NCI-H1930 (cell line): ENCODE results near the gene NINL.

Experiments used
- DNase-seq, 2 experiments: peaks; one replicate each; lab custom pipeline; 2025; lab: John Stamatoyannopoulos, UW

The NINL gene

GRCh38 chr20:25500880-25501351, 84.4 kb downstream of the NINL start:
- no peak for DNase-seq

GRCh38 chr20:25499855-25500434, 85.4 kb downstream of the NINL start:
- no peak for DNase-seq

- no peak for DNase-seq
Measured at GRCh38 chr20:25499031-25499430, 86.3 kb downstream of the NINL start.

GRCh38 chr20:25498280-25498606, 87.1 kb downstream of the NINL start:
- no peak for DNase-seq

DNA sequence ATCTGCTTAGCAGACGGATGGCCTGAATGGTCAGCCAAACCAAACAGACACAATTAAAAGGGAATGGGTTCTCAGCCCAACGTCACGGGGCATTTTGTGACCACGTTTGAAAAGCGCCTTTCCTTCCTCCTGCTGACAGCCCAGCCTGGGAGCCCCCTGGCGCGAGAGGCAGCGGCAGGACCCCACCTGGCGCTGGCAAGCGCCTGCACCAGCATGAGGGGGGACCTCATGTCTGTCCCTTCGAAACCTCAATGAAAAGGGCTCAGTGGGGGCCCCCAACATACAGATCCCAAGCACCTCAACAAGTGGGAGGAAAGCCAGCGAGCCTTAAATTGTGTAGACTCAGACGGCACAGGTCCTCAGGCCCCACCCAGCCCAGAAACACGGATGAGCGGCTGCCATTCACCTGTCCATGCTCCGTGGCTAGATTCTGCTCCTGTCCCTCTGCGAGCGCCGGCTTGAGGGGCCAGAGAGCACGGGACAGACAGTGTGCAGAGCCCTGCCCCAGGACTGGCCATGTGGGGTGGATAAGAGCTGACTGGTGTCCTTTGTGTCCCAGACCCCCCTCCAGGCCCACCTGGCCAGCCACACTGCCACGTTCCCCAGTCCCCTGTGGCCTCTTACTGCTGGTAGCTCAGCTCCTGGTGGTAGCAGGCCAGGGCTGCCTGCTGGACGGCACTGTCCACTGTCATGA, 87.6 kb downstream of the NINL start:
- DNase-seq = no peak

DNA sequence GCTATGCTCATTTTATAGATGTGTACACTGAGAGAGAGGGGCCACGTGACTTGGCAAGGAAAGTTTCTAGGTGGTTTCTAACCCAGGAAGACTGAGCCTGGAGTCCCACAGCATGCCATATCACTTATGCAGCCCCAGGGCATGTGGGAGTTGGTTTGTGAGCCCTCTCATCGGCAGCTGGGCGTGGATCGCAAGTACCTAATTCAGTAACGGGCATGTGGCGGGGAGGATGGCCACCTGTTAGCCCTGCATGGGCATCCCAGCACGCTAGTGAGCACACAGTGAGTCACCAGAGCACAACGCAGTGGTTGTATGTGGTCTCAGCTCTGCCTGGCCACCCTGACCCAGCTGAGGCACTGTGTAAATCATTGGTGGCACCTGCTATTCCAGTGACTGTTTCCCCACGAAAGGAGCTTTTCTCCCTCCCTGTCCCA, 88.3 kb downstream of the NINL start:
- no peak for DNase-seq

DNA sequence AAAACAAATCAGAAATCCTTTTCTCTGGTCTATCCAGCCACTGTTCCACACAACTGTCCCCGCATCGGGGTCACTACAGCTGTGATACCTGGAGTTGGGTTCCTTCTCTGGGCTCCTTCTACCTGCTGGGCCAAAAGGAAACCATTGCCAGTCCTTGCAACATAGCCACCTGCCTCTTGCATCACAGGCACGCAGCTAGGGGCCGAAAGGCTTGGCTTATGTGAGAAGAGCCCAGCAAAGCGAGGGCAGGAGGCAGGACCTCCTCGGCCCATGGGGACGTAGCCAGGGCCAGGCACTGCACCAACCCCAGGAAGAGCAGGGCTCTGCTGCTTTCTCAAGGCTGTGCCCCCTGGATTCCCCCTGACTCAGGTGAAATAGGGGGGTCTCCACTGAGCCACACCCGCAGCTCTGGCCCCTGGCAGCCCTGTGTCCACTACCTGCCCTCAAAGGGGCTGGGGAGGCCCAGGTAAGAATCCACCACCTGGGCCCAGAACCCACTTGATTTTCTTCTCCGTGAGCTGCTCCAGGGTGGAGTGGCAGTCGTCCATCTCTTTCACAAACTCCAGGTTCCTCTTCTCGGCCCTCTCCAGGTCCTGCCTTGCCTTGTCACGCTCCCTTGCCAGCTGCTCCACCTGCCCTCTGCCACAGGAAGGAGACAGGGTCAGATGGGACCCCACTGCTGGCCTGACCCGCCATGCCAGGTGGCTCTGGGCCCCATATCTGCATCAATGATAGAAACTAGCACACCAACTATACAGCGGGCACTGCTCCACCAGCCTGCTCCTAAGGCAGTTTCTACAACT, 89.0 kb downstream of the NINL start:
- no peak for DNase-seq

GRCh38 chr20:25495189-25495824, 90.0 kb downstream of the NINL start:
- DNase-seq = no peak

GRCh38 chr20:25494506-25495188, 90.7 kb downstream of the NINL start:
- DNase-seq = no peak

GRCh38 chr20:25493748-25494505, 91.4 kb downstream of the NINL start:
- no peak for DNase-seq

DNA sequence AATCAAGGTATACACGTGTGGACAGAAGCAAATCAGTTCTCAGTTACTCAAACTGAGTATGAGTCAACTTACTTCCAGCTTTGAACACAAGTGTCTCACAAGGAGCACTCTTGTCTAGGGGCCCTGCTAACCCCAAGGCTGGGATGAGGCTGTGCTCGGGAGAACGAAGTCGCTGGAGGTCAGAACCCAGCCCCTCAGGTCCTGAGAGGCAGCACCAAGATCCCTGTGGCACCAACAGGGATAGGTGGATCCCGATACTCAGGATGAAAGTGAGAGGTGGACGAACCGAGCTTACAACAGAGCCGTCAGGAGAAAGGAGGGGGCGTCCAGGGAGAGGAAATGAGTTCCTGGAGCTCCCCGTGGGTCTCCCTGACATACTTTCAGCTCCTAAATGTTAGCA, 92.2 kb downstream of the NINL start:
- DNase-seq = no peak

DNA sequence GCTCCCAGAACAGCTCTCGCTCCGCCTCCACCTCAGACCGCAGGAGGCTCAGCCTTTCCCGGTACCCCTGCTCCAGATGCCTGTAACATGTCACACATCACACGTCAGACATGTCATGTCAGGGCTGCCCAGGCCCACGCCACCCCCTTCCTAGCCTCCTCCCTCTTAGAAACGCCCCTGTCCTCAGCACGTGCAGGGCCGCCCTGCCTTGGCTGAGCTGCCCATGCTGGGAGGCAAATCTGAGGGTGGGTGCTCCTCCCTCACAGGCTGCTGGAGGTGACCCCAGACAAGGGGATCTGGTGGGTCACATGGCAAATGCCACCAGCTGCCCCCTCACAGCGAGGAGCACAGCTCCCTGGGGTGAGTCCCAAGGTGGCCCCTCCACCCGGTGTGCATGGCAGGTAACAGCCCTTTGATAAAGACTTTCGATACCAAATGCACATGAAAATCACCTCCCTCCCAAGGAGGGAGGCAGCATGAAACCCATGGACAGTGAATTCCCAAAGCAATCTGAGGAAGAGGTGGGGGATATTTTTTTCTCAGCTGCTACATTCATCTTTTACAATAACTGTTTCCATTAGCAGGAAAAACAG, 93.8 kb downstream of the NINL start:
- DNase-seq = no peak

DNA sequence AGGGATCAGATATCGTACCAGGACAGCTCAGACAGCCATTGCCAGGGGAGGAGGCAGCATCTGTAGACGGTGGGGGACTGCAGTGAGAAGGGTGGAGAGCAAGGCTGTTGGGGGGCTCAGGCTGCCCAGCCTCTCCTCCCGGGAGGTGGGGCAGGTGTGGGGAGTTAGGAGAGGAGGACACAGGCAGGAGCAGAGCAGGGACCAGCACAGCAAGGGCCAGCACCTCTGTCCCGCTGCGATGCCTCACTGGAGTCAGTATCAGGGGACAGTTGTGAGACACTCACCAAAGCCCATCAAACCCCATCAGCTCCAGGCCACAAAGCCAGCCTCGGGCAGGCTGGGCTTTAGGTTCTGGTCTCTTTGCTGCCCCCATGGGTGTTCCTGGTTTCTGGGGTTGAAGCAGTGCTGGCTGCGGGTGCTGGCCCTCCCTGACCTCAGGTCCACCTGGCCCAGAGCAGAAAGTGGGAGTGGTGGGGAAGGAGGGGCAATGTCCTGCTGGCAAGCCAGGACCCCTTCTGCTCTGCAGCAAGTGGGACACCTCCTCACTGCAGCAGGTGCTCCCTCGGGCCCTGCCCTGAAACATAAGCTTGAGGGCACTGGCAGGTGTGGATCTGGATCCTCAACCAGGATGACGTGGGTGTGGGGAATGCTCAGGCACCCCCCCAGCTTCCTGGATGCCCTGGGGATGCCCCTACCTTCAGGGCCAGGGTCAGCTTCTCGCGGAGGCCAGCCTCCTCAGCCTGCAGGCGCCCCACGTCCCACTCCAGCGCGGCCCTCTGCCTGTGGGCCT, 94.5 kb downstream of the NINL start:
- DNase-seq = no peak

- DNase-seq = no peak
Measured at GRCh38 chr20:25489221-25489871, 96.0 kb downstream of the NINL start.

DNA sequence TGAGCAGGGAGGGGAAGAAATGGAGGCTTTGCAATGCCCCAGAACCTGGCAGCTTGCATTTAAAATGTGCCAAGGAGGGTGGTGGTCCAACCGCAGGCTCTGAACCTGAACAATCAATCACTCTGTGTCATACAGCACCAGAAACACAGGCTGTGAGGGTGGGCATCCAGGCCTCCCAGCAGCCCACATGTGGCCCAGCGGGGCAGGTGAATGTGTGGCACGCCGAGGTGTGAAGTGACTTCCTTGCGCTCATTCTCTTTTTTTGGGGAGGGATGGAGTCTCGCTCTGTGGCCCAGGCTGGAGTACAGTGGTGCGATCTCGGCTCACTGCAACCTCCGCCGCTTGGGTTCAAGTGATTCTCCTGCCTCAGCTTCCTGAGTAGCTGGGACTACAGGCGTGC, 97.4 kb downstream of the NINL start:
- DNase-seq = no peak

GRCh38 chr20:25487306-25487705, 98.0 kb downstream of the NINL start:
- no peak for DNase-seq

DNA sequence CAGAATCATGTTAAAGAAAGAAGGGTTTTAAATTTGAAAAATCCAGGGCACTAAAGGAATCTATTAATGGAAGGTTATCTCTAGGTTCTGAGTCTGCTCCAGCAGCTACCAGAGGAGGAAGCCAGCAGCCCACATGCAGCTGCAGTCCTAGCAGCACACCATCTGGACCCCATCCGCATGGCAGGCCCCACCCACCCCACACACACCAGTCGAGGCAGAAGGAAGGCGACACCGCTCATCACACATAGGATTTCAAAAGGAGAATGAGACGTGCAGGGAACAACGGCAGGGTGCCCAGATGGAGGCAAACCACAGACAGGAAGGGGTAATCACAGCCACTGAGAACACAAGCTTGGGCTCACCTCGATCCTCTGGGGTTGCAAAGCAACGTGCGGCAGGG, 99.0 kb downstream of the NINL start:
- no peak for DNase-seq

DNA sequence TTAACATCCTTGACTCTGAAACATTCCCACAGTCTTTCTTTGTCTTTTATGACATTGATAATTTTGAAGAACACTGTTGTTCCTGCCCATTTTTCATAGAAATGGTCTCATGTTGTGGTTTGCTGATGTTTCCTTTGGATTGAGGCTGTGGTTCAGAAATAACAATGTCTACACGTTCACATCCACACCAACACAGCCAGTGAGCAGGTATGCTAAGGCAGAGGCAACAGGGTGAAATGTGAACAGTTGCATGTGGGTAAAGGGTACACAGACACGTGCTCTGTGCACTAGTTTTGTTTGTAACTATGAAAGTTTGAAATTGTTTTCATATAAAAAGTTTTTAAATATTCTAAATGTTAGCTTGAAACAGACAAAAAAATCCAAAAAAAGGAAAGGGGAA, 99.5 kb downstream of the NINL start:
- DNase-seq = no peak

GRCh38 chr20:25484911-25485511, 100.3 kb downstream of the NINL start:
- no peak for DNase-seq
